RPMI8226 (cell line): ENCODE results near the gene IQCB1.
"Not testable (repeated sequence)": the region's sequence is repeated elsewhere in the genome, so short reads cannot be mapped to it uniquely, and the experiment has no call there.

Experiments used
- DNase-seq: peaks from one replicate; pipeline ENCODE4 v3.0.0-alpha.2; 2015

IQCB1 gene, protein sequence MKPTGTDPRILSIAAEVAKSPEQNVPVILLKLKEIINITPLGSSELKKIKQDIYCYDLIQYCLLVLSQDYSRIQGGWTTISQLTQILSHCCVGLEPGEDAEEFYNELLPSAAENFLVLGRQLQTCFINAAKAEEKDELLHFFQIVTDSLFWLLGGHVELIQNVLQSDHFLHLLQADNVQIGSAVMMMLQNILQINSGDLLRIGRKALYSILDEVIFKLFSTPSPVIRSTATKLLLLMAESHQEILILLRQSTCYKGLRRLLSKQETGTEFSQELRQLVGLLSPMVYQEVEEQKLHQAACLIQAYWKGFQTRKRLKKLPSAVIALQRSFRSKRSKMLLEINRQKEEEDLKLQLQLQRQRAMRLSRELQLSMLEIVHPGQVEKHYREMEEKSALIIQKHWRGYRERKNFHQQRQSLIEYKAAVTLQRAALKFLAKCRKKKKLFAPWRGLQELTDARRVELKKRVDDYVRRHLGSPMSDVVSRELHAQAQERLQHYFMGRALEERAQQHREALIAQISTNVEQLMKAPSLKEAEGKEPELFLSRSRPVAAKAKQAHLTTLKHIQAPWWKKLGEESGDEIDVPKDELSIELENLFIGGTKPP

DNA sequence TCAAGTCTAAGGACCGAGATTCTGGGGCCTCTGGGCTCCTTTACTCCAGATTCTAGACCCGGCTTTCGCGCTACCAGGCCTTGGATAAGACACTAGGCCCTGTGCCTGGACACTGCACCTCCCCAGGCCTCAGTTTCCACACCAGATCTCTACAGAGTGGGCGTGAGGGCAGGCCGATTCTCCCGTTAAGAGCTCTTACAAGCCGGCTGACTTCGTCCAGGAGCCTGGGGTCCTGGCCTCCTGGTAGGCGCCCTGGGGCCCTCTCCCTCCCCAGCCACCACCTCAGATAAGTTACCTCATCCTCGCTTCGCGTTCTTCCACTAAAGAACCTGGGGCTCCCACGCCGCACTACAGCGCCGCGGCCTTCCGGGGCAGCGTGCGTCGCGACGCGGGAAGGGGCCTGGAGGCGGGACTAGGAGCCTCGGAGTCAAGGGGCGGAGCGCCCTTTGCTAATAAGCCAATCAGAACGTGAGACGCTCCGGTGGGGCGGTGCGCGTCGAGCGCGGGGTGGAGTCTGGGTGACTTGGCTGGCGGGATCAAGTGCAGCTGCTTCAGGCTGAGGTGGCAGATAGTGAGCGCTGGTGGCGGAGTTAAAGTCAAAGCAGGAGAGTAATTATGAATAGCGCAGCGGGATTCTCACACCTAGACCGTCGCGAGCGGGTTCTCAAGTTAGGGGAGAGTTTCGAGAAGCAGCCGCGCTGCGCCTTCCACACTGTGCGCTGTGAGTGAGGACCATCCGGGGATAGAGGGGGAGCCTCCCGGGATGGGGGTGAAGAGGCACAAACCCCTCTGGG lies at the start of gene IQCB1, which contains the start of gene EAF2:
IQCB1 (minus strand) TSS at position 390 of the 794 bp plus-strand sequence. CDS start 6,100 bp downstream, outside the sequence.
EAF2 (plus strand) TSS at position 539 of the 794 bp plus-strand sequence; CDS start at position 616, 77 bp downstream.
- DNase-seq = peak; percentile 98

DNA sequence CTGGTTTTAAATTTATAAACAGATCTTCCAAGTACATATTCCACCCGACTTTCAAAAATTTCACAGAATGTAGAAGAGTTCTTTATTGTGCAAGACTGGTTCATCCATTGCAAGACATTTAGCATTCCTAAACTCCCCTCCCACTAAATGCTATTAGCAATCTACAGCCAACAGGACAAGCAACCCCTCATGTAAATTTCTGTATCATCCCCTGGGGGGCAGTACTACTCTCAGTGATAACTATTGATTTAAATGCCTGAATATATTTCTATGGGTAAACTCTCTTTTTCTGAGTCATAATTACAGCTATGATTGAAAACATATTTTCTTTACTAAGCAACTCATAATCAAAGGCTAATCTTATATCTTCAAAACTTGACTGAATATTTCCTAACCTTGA lies 48.6 kb upstream of the IQCB1 start:
- peak; percentile 19 for DNase-seq

DNA sequence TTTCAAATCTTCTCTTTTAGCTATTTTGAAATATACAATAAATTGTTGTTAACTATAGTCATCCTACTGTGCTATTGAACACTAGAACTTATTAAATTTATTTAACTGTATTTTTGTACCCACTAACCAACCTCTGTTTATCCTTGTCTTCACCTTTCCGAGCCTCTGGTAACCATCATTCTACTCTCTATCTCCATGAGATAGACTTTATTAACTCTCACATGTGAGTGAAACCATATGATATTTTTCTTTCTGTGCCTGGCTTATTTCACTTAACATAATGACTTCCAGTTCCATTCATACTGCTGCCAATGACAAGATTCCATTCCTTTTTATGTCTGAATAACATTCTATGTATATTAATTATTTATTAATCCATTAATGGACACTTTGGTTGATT lies 43.6 kb upstream of the IQCB1 start:
- DNase-seq = no peak

DNA sequence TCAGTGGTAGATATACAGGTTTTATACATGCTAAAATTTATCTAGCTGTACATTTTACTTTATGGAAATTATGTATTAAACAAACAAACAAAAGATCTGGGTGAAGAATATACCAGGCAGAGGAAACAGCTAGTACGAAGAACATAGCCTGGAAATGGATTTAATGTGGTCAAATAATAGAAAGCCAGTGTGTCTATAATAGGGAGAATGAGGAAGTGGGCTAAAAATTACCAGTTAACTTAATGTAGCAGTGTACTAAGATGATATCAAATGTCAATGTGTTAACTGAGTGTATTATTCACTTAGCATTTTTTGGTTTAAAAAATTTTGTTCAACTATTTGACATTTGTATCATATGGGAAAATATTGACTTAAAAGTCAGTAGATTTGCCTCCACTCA lies 36.6 kb upstream of the IQCB1 start:
- DNase-seq = no peak

- DNase-seq = no peak
Observed at GRCh38 chr3:121870717-121871116, 35.9 kb upstream of the IQCB1 start.

DNA sequence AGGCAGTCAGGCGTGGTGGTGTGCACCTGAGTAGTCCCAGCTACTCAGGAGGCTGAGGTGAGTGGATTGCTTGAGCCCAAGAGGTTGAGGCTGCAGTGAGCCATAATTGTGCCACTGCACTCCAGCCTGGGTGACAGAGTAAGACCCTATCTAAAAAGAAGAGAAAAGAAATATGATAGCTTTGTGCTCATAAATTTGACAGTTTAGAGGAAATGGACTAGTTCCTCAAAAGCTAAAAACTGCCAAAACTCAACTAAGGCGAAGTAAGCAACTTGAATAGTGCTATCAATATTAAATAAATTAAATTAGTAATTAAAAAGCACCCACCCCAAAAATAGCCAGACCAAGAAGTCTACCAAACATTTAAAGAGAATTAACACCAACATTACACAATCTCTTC lies 34.9 kb upstream of the IQCB1 start:
- no peak for DNase-seq

DNA sequence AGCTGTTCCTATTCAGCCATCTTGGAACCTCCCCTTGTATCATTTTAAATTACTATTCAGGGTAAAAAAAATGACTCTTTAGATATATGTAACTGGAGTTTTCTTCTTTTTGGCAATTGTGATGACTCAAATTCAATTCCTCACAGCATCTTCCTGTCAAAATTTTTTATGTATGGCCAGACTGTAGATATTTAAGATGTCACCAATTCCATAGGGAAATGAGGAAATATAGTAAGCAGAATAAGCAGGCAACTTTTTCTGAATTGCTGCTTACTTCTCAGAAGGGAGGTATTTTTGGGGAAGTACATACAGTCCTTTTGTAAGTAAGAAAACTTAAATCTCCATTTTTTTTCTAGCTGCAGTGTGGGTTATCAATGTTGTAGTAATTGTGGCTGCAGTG lies 28.9 kb upstream of the IQCB1 start:
- no peak for DNase-seq

GRCh38 chr3:121863247-121863646 lies 28.4 kb upstream of the IQCB1 start:
- not testable (repeated sequence) for DNase-seq

GRCh38 chr3:121857778-121858177 lies 22.9 kb upstream of the IQCB1 start:
- not testable (repeated sequence) for DNase-seq

DNA sequence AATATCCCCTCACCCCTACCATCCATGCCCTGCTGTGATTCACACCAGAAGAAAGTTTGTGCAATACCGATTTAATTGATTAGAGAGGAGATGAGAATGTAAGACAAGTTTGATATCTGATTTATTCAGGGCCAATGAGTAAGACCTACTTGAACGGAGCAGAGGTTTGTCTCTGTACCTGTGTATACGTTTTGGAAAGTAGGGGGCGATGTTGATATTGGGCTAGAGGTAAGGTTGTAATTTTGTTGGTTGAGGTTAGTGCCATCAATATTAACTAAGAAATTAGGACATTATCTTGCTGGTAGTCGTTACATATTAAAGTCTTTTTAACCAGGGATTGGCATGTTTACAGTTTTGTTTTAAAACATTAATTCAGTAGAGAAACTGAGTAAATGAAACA lies 20.7 kb upstream of the IQCB1 start:
- peak; percentile 27 for DNase-seq

- DNase-seq = no peak
Observed at GRCh38 chr3:121852256-121852655, 17.4 kb upstream of the IQCB1 start.

DNA sequence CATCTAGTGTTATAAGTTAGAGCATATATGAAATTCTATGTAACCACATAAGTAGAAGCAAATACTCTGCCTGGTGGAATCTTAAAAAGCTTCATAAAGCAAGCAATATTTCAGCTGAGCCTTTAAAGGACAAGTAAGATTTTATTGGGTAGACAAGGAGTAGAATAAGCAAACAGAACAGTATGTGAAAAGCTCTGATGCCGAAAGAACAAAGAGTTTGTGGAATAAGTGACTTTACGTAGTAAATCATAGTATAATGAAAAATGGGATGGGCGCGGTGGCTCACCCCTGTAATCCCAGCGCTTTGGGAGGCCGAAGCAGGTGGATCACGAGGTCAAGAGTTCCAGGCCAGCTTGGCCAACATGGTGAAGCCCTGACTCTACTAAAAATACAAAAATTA lies 10.0 kb upstream of the IQCB1 start:
- DNase-seq = no peak

DNA sequence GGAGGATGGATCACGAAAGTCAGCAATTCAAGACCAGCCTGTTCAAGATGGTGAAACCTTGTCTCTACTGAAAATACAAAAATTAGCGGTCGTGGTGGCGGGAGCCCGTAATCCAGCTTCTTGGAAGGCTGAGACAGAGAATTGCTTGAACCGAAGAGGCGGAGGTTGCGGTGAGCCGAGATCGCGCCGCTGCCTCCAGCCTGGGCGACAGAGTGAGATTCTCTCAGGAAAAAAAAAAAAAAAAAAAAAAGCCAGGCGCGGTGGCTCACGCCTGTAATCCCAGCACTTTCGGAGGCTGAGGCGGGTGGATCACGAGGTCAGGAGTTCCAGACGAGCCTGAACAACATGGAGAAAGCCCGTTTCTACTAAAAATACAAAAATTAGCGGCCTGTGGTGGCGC lies 5.1 kb upstream of the IQCB1 start:
- DNase-seq = no peak

DNA sequence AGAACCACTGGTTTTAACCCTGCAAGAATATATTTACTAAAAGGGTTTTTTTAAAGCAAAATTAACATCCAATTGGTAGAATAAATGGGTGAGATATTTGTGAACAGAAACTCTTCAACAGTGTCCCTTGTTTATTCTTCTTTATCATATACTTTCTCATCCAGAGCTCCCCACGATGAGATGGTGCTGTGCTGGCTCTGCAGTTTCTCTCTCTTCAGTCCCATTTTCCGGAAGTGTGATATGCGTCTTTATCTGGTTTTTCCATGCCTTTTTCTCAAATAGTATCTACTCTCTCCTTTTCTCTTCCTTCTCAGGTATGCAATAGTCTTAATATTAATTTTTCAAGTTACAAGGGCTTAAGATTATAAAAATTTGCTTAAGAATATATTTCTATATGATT lies 1.6 kb upstream of the IQCB1 start:
- no peak for DNase-seq

DNA sequence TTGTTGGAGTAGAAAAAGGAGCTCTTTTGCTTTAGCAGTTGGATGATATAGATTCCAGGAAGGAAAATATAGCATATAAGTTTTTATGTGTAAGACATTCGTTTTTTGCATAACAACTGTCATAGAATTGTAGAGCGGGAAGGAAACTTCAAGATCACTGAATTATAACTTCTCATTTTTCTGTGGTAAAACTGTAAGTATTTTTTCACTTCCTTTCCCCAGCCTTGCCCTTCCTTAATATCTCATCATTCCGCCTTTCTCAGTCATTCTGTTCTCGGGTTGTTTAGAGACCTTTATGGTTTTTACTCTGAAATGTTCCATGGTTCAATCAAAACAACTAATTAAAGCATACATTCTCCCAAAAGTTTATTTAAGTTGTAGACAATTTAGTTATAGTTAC lies 1.2 kb upstream of the IQCB1 start:
- DNase-seq = no peak

- peak; percentile 35 for DNase-seq
Observed at GRCh38 chr3:121835465-121835801, 573 bp upstream of the IQCB1 start.

GRCh38 chr3:121834157-121834670 lies 646 bp downstream of the IQCB1 start:
- peak; percentile 19 for DNase-seq

- DNase-seq = no peak
Observed at GRCh38 chr3:121822973-121823372, 11.9 kb downstream of the IQCB1 start.

GRCh38 chr3:121821421-121822199 lies 13.2 kb downstream of the IQCB1 start:
- DNase-seq = no peak

- DNase-seq = no peak
Observed at GRCh38 chr3:121819236-121819635, 15.6 kb downstream of the IQCB1 start.

DNA sequence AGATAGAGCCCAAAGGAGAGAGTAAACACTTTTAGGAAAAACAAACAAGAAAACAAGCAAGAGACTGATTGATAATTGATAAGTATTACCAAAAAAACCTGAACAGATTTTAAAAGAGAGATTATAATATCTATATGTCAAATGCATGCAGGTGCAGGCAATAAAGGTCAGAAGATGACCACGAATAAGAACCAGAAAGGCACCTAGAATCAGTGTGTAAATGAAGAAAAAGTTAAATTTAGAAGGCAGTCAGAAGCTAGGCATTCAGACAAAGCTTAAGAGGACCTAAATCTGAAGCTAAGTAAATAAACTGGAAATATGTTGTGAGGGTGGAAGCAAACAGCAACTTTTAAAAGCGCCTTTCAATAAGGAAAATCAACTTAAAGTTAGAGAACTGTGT lies 16.3 kb downstream of the IQCB1 start:
- no peak for DNase-seq

- no peak for DNase-seq
Observed at GRCh38 chr3:121817753-121818152, 17.1 kb downstream of the IQCB1 start.

GRCh38 chr3:121809249-121809648 lies 25.6 kb downstream of the IQCB1 start:
- DNase-seq = no peak
